Measurements from ENCODE around the gene OVCA2. TPM values are rescaled to one million over a fixed set of nuclear protein-coding genes. Genes with fewer than 3 reads are reported as not detected.
A peak's percentile ranks its signal among the peaks of the same experiment; 100 is the strongest.

OVCA2 gene
- total and polyA plus RNA-seq, 4 donors = 11.1 to 55.4 (median 37.4) TPM

- Histone ChIP-seq H3K36me3 (ENCODE audit: control insufficient read depth in 4 of 4, insufficient read depth in 4 of 4, low read length in 4 of 4) (no peaks in the 10 kb centered on the region), H3K9me3 (ENCODE audit: control insufficient read depth in 4 of 4, insufficient read depth in 3 of 4, low read length in 3 of 4) (no peaks in the 10 kb centered on the region), H3K4me3 (no peak overlapping the region), H3K27ac (ENCODE audit: low read depth in 1 of 2, low read length in 1 of 2) (no peak overlapping the region), H3K9ac (ENCODE audit: insufficient read depth in 1 of 2, low read length in 2 of 2) (no peak overlapping the region), H3K27me3 (ENCODE audit: control insufficient read depth in 3 of 3, insufficient read depth in 3 of 3, low read length in 2 of 3) (peaks cover 0 to 10% (median 2%) of the 10 kb centered on the region in 3 donors), H3K4me1 (ENCODE audit: control insufficient read depth in 5 of 5, insufficient read depth in 5 of 5, low read length in 5 of 5) (peaks cover 7 to 24% (median 16%) of the 10 kb centered on the region in 5 donors)
- TF ChIP-seq, protein P1, sequence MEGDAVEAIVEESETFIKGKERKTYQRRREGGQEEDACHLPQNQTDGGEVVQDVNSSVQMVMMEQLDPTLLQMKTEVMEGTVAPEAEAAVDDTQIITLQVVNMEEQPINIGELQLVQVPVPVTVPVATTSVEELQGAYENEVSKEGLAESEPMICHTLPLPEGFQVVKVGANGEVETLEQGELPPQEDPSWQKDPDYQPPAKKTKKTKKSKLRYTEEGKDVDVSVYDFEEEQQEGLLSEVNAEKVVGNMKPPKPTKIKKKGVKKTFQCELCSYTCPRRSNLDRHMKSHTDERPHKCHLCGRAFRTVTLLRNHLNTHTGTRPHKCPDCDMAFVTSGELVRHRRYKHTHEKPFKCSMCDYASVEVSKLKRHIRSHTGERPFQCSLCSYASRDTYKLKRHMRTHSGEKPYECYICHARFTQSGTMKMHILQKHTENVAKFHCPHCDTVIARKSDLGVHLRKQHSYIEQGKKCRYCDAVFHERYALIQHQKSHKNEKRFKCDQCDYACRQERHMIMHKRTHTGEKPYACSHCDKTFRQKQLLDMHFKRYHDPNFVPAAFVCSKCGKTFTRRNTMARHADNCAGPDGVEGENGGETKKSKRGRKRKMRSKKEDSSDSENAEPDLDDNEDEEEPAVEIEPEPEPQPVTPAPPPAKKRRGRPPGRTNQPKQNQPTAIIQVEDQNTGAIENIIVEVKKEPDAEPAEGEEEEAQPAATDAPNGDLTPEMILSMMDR (IDR thresholded peaks at IDR 0.05; ENCODE audit: control extremely low read depth, extremely low read depth) = no peak
- ATAC-seq (ENCODE audit: insufficient read depth, low FRiP score) (no peak), DNase-seq (peak in 2 of 3 donors; percentile 61 to 63)
- 6 to 8% methylated on average over 72 to 81 of the region's 81 CpGs for WGBS, 2 donors
Measured at GRCh38 chr17:2051061-2051932, 9.5 kb downstream of the OVCA2 start.

GRCh38 chr17:2051933-2052559, 10.2 kb downstream of the OVCA2 start:
- Histone ChIP-seq H3K27ac (ENCODE audit: low read depth in 1 of 2, low read length in 1 of 2) (no peak overlapping the region), H3K27me3 (ENCODE audit: control insufficient read depth in 3 of 3, insufficient read depth in 3 of 3, low read length in 2 of 3) (peaks cover 0 to 10% (median 2%) of the 10 kb centered on the region in 3 donors), H3K36me3 (ENCODE audit: control insufficient read depth in 4 of 4, insufficient read depth in 4 of 4, low read length in 4 of 4) (peaks cover 0 to 4% (median 0%) of the 10 kb centered on the region in 4 donors), H3K4me1 (ENCODE audit: control insufficient read depth in 5 of 5, insufficient read depth in 5 of 5, low read length in 5 of 5) (peaks cover 7 to 24% (median 19%) of the 10 kb centered on the region in 5 donors), H3K9me3 (ENCODE audit: control insufficient read depth in 4 of 4, insufficient read depth in 3 of 4, low read length in 3 of 4) (no peaks in the 10 kb centered on the region), H3K9ac (ENCODE audit: insufficient read depth in 1 of 2, low read length in 2 of 2) (no peak overlapping the region), H3K4me3 (no peak overlapping the region)
- no peak for ATAC-seq (ENCODE audit: insufficient read depth, low FRiP score)
- 53 to 58% methylated on average over 14 of the region's 14 CpGs for WGBS, 2 donors
- peak in 2 of 3 donors; percentile 19 to 34 for DNase-seq
- TF ChIP-seq, protein P1 (IDR thresholded peaks at IDR 0.05; ENCODE audit: control extremely low read depth, extremely low read depth) = no peak

DNA sequence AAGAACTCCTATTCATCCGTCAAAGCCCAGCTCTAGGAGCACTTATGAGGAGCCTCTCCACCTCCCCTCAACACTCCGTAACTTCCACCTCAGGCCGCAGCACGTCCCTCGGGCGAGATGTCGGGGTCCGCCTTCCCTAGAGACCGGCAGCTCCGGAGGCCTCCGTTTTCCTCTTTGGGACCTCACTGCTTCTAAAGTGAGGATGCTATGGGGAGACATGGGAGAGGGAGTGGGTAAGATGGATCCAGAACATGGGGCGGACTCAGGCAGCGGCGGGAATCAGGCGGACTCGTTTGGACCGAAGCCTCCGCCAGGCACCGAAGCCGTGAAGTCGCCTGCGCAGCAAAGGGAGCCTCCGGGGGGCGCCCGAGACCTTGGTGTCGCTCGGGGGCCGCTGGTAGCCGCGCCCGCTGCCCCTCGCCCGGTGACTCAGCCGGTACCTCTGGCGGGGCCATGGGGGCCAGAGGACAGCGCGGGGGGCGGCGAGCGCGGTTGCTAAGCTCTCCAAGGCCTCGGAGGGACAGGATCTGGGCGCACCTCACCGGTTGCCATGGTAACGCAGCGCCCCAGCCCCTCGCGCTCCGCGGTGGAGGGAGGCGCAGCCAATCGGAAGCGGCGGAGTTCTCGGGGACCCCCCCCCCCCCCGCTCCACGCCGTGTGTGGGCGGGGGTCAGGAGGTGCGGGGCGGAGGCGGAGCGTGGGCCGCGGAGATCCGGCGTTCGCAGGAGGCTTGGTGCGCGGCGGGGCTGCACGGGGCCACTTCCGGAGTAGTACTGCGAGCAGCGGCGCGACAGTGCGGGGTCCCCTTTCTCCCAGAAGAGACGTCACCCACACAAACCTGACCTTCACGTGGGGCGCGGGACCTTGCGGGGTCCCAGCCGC, 11.8 kb downstream of the OVCA2 start:
- TF ChIP-seq, protein P1 (IDR thresholded peaks at IDR 0.05; ENCODE audit: control extremely low read depth, extremely low read depth) = peak; percentile 52
- peaks cover 0 to 11% (median 3%) of the 10 kb centered on the region in 4 donors for H3K36me3 ChIP-seq (ENCODE audit: control insufficient read depth in 4 of 4, insufficient read depth in 4 of 4, low read length in 4 of 4)
- H3K9ac ChIP-seq (ENCODE audit: insufficient read depth in 1 of 2, low read length in 2 of 2) = no peak overlapping the region
- 5 to 6% methylated on average over 63 to 84 of the region's 84 CpGs for WGBS, 2 donors
- H3K27me3 ChIP-seq (ENCODE audit: control insufficient read depth in 3 of 3, insufficient read depth in 3 of 3, low read length in 2 of 3) = peaks cover 0 to 13% (median 1%) of the 10 kb centered on the region in 3 donors
- peaks cover 7 to 31% (median 23%) of the 10 kb centered on the region in 5 donors for H3K4me1 ChIP-seq (ENCODE audit: control insufficient read depth in 5 of 5, insufficient read depth in 5 of 5, low read length in 5 of 5)
- peak overlapping the region in 1 of 2 donors; percentile 60 for H3K27ac ChIP-seq (ENCODE audit: low read depth in 1 of 2, low read length in 1 of 2)
- H3K4me3 ChIP-seq = peak overlapping the region; percentile 10
- no peak for ATAC-seq (ENCODE audit: insufficient read depth, low FRiP score)
- DNase-seq = peak; percentile 72 to 75 (median 72)
- no peaks in the 10 kb centered on the region for H3K9me3 ChIP-seq (ENCODE audit: control insufficient read depth in 4 of 4, insufficient read depth in 3 of 4, low read length in 3 of 4)
